CD1c-positive myeloid dendritic cell (primary cell): ENCODE measurements around the gene CPAMD8.
"Not testable (repeated sequence)": the region's sequence is repeated elsewhere in the genome, so short reads cannot be mapped to it uniquely, and the experiment has no call there.

Experiments used
- DNase-seq: peaks from one replicate; pipeline ENCODE4 v3.0.0-alpha.2; 2016; ENCODE audit errors: extremely low spot score

The CPAMD8 gene

DNA sequence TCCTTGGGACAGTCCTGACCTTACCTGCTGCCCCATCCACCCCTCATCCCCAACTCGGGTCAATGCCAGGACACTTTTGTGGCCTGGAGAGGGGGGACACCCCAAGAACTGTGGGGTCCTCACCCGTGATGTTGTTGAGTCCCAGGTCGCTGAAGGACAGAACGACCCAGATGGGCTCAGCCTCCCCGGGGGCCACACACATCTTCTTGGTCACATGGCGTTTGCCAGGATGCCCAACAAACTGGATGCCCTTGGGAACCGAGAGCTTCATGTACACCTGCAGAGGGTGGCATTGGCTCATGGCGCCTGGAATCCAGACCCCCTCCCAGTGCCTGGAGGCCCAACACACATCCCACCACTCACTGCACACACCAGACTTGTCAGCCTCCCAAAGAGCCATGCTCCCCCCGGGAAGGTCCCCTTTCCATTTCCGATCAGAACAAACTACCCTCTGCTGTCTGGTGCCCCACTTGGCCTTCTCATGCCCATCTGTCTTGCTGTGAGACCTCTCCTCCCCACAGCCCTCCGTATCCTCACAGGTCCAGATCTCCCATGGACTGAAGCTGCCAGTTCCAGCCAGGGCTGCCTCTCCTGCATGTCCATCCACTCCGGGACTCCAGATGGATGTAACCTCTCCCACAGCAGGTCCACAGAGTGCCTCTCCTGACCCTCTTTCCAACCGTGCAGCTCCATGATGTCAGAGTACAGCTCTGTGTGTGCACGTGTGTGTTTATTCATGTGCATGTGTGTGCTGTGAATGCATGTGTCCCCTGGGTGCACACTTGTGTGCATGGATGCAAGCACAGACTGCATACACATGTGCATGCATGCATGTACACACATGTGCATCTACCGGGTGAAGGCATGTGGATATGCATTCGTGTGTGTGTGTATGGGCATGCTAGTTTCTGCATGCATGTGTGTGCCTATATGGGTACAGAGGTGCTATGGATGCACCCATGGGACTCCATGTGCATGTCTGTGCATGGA lies 79.4 kb downstream of the CPAMD8 start:
- DNase-seq = no peak

DNA sequence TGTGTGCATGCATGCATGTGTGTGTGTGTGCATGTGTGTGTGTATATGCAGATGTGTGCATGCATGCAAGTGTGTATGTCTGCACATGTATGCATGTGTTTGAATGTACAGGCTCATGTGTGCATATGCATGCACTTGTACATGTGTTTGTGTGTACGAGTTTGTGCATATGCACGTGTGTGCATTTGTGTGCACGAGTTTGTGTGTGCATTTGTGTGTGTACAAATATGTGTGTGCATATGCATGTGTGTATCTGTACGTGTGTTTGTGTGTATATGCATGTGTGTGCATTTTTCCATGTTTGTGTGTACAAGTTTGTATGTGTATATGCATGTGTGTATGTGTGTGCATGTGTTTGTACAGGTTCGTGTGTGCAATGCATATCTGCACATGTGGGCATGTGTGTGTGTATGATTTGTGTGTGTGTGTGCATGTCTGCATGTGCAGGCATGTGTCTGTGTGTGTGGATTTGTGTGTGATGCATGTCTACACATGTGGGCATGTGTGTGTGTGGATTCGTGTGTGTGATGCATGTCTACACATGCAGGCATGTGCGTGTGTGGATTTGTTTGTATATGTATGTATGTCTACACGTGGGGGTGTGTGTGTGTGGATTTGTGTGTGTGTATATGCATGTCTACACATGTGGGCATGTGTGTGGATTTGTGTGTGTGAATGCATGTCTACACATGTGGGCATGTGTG lies 80.7 kb downstream of the CPAMD8 start:
- DNase-seq = no peak

DNA sequence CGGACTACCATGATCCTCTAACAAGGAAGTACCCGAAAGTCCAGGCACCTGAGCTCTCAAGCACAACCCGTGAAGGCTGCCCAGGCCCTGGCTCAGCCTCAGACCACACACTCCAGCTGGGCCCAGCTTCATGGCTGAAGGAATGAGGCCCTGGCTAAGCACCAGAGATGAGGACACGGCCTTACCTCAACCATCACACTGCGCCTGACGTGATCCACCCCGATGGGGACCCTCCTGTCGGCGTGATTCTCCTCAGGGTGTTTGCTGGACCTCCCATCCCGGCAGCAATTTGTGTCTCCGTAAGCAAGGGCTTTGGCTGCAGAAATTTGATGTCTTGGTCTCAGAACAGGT lies 81.3 kb downstream of the CPAMD8 start:
- DNase-seq = no peak

GRCh38 chr19:16944626-16945363 lies 81.8 kb downstream of the CPAMD8 start:
- no peak for DNase-seq

GRCh38 chr19:16943942-16944625 lies 82.5 kb downstream of the CPAMD8 start:
- DNase-seq = no peak

DNA sequence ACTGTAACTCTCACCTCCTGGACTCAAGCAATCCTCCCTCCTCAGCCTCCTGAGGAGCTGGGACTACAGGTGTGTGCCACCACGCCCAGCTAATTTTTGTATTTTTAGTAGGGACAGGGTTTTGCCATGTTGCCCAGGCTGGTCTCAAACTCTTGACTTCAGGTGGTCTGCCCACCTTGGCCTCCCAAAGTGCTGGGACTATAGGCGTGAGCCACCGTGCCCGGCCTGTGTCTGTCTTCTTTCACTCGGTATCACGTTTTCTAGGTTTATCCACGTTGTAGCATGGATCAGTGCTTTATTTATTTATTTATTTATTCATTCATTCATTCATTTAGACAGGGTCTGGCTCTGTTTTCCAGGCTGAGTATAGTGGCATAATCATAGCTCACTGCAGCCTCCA lies 83.5 kb downstream of the CPAMD8 start:
- not testable (repeated sequence) for DNase-seq

DNA sequence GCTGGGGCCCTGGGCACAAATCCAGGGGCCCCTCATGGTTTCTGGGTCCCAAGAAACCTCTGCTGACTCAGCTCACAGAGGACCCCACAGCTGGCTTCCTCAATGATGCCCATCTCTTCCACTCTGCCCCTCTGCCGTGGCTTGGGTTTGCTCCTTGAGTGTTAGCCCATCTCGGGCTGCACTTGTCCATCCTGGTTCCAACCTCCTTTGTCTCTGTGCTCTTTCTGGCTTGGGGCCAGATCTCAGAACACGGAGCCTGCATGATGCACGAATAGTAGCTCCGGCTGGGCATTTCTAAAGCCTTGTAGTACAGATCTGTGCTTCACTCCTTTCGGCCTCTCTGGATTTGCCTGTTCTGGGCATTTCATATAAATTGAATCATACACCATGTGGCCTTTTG lies 84.0 kb downstream of the CPAMD8 start:
- DNase-seq = no peak

DNA sequence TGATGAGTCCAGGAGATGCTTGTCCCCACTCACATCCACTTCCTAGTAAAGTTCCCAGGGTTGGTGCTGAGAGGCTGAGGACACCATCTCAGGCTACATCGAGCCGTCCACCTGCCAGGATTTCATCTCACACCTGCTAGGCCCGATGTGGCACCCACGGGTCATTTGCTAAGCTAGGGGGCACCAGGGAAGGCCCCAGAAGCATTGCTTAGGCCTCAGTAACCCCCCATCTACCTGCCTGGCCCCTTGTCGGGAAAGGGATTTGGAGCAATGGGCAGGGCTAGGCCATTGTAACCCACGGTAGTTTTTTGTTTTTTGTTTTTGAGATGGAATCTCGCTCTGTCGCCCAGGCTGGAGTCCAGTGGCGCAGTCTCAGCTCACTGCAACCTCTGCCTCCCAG lies 86.0 kb downstream of the CPAMD8 start:
- DNase-seq = no peak

DNA sequence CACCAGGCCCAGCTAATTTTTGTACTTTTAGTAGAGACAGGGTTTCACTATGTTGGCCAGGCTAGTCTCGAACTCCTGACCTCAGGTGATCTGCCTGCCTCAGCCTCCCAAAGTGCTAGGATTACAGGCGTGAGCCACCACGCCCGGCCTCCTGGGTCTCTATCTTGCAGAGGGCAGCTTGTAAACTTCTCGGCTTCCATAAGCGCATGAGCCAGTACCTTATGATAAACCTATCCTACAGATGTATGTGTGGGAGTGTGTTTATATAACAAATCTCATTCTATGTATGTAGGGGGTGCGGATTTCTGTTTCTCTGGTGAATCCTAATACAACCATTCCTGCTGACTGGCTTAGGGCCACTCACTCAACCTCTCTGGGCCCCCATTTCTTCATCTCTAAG lies 86.5 kb downstream of the CPAMD8 start:
- not testable (repeated sequence) for DNase-seq

DNA sequence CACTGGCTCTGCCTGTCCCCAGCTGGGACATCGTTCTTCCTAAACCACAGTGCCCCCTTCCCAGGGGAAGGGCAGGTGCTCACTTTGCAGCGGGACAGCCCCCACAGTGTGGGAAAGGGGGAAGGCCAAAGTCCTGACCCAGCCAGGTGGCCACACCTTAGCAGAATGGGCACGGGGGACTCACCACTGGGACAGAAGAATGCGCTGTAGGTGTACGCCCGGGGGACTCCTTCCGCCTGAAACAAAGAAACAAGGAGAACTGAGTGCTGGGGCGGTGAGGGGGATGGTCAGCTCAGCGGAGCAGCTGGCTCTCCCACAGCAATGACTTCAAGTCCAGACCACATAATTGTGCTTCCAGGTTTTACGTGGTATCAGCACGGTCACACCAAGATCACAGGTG lies 88.4 kb downstream of the CPAMD8 start:
- DNase-seq = no peak

GRCh38 chr19:16937796-16938195 lies 88.8 kb downstream of the CPAMD8 start:
- not testable (repeated sequence) for DNase-seq

- no peak for DNase-seq
Measured at GRCh38 chr19:16936901-16937300, 89.7 kb downstream of the CPAMD8 start.

GRCh38 chr19:16934489-16934888 lies 92.1 kb downstream of the CPAMD8 start:
- DNase-seq = no peak

DNA sequence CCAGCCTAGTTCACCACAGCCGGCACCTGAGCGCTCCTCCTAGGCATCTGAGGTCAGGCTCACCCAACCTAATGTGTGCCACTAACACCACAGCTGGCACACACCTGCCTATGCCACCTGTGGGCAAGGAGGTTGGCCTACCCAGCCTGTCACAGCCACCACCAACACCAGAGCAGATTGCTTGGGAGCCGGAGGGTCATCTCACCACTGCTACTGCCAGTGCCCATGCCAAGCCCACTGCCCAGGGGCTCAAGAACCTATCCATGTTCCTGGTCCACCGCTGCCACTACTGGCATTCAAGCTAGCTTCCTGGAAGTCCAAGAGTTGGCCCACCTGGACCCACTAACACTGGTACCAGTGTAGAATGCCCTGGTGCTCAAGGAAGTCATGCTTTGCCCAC lies 95.3 kb downstream of the CPAMD8 start:
- DNase-seq = no peak

- no peak for DNase-seq
Measured at GRCh38 chr19:16930753-16931152, 95.9 kb downstream of the CPAMD8 start.

- DNase-seq = no peak
Measured at GRCh38 chr19:16928916-16929315, 97.7 kb downstream of the CPAMD8 start.

DNA sequence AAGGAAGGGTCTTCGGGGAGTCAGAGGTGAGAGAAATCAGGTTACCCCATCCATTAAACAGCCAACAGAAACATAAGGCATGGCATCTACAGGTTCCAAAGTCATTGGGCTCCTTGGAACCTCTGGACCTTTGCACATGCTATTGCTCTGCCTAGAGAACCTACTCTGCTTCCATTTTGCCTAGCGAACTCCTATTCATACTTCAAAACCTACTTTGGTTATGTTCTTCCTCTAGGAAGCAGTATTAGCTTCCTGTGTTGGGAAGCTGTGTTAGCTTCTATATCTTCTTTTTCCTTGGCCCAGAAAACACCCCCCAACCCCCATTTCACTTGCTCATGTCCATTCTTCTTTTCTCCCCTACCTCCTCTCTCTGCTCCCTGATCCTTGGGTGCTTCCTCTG lies 98.3 kb downstream of the CPAMD8 start:
- DNase-seq = no peak

- no peak for DNase-seq
Measured at GRCh38 chr19:16927883-16928282, 98.7 kb downstream of the CPAMD8 start.

DNA sequence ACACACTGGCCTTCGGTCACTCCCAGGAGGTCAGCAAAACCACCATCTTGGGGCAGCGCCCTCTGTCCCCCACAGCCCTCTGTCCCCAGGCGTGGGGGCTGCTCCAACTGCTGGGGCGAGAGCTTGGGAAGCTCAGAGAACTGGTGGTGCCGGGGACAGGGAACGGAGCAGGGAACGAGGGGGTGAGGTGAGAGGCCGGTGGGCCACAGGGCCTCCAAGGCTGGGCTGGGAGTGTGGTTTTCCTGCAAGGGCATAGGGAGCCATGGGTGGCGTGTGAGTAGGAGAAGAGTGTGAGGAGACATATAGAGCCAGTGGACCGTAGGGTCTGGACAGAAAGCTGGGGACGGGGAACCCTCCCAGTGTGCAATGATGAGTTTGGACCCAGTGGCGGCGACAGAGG lies 103.7 kb downstream of the CPAMD8 start:
- no peak for DNase-seq

GRCh38 chr19:16922592-16922934 lies 104.0 kb downstream of the CPAMD8 start:
- no peak for DNase-seq

- DNase-seq = no peak
Measured at GRCh38 chr19:16921766-16922591, 104.6 kb downstream of the CPAMD8 start.
